K562 (cell line): ENCODE measurements around the gene EHBP1L1. TPM values are rescaled to one million over a fixed set of nuclear protein-coding genes. Genes with fewer than 3 reads are reported as not detected.

Experiments used
- COPS2 ChIP-seq: fragments of 450-650 bp; conservative IDR thresholded peaks from 2 replicates; pipeline ENCODE4 v1.6.1; 2016; ENCODE audit warnings: mild to moderate bottlenecking, moderate library complexity
- ELF2 ChIP-seq: fragments of 250-450 bp; sonication (Bioruptor Pico); IDR thresholded peaks from 2 replicates; pipeline ENCODE4 v1.5.0; 2021; ENCODE audit warnings: mild to moderate bottlenecking
- MAFK ChIP-seq: IDR thresholded peaks from 2 replicates; pipeline ENCODE4 v1.6.1; 2011; ENCODE audit warnings: low read length, improper control_type of control experiment
- MBD2 ChIP-seq: sonication (generic); IDR thresholded peaks from 2 replicates; pipeline ENCODE4 v1.6.1; 2016; ENCODE audit warnings: low read depth, borderline replicate concordance
- MECOM ChIP-seq: fragments of 250-450 bp; sonication (Bioruptor Pico); IDR thresholded peaks from 2 replicates; pipeline ENCODE4 v1.8.0; 2022; ENCODE audit warnings: inconsistent platforms
- PHF8 ChIP-seq: fragments of 200-600 bp; sonication (generic); IDR thresholded peaks from 2 replicates; pipeline ENCODE4 v1.6.1; 2012; ENCODE audit warnings: mixed run types, mild to moderate bottlenecking, inconsistent platforms, low read length, moderate library complexity, borderline replicate concordance
- POLR2H ChIP-seq: IDR thresholded peaks from 2 replicates; pipeline ENCODE4 v1.6.1; 2016; ENCODE audit warnings: missing genetic modification characterization, low read depth, mild to moderate bottlenecking, control low read depth, missing compliant biosample characterization, moderate library complexity
- TGIF2 ChIP-seq: sonication (generic); formaldehyde crosslinking; IDR thresholded peaks from 2 replicates; pipeline ENCODE4 v1.8.1; 2022; ENCODE audit warnings: mild to moderate bottlenecking, missing genetic modification reagents, moderate library complexity
- TOE1 ChIP-seq, 2 experiments: fragments of 450-650 bp in 1 of 2; sonication (generic) in 1 of 2; formaldehyde crosslinking in 1 of 2; IDR thresholded peaks; 2 replicates each; pipeline versions ENCODE4 v1.7.1 to v1.8.0; 2016 to 2022; ENCODE audit warnings: borderline replicate concordance in 2 of 2, mild to moderate bottlenecking in 2 of 2, antibody characterized with exemption in 1 of 2, inconsistent platforms in 1 of 2, low read depth in 1 of 2, missing genetic modification reagents in 1 of 2, moderate library complexity in 1 of 2
- U2AF1 ChIP-seq: fragments of 200-400 bp; formaldehyde crosslinking; optimal IDR thresholded peaks from 2 replicates; pipeline ENCODE3; 2017; ENCODE audit warnings: mild to moderate bottlenecking, low read depth, low read length, moderate library complexity
- ZNF239 ChIP-seq: fragments of 250-450 bp; sonication (Bioruptor Pico); IDR thresholded peaks from 2 replicates; pipeline ENCODE4 v1.4.0; 2020; ENCODE audit warnings: mild to moderate bottlenecking
- ZSCAN32 ChIP-seq: fragments of 450-650 bp; formaldehyde crosslinking; IDR thresholded peaks from 2 replicates; pipeline ENCODE4 v1.4.0; 2020; ENCODE audit warnings: mild to moderate bottlenecking, moderate library complexity
- polyA plus RNA-seq, 8 experiments: library from polyadenylated mRNA; depleted of rRNA in 4 of 8; stranded (reverse) in 5 of 8; unstranded in 3 of 8; fragments of >200 nt; fragmentation: Nextera tagmentation in 2 of 8; fragmentation: Illumina TruSeq in 1 of 8; extraction: Ambion mirVana in 2 of 8; extraction: Trizol in 1 of 8; gene quantifications; 2 replicates each; pipeline versions ENCODE4 v1.2.1 to v1.2.3, GENCODE V29; 2011 to 2014; ENCODE audit warnings: inconsistent platforms in 1 of 8, missing spikeins in 1 of 8
- total RNA-seq, 7 experiments: library from RNA; depleted of rRNA in 6 of 7; stranded (reverse); fragments of >200 nt in 6 of 7; fragmentation: Illumina TruSeq in 2 of 7; extraction: Trizol in 2 of 7; gene quantifications; 2 replicates each; pipeline versions ENCODE4 v1.2.1 to v1.2.3, GENCODE V29; 2011 to 2021; ENCODE audit warnings: low replicate concordance in 1 of 7
- TF ChIP-seq, protein P1 (sequence below), 3 experiments: fragments of 200-800 bp in 1 of 3; fragments of 250-450 bp in 1 of 3; fragments of 450-650 bp in 1 of 3; sonication (Bioruptor Pico) in 1 of 3; sonication (Bioruptor generic) in 1 of 3; formaldehyde crosslinking in 1 of 3; IDR thresholded peaks; 2 replicates each; pipeline versions ENCODE4 v1.6.1 to v1.8.0; 2016 to 2022; ENCODE audit warnings: mild to moderate bottlenecking in 2 of 3, missing genetic modification characterization in 2 of 3, missing compliant biosample characterization in 1 of 3, moderate library complexity in 1 of 3
- TF ChIP-seq, protein P2 (sequence below): fragments of 250-450 bp; sonication (Bioruptor Pico); IDR thresholded peaks from 2 replicates; pipeline ENCODE4 v1.8.0; 2021; ENCODE audit warnings: mild to moderate bottlenecking, moderate library complexity
- TF ChIP-seq, protein P3 (sequence below): fragments of 250-450 bp; sonication (Bioruptor Pico); IDR thresholded peaks from 2 replicates; pipeline ENCODE4 v1.8.0; 2021; ENCODE audit warnings: moderate library complexity, mild to moderate bottlenecking, inconsistent platforms
- TF ChIP-seq, protein P4 (sequence below): sonication (generic); formaldehyde crosslinking; IDR thresholded peaks from 2 replicates; pipeline ENCODE4 v1.8.1; 2023; ENCODE audit warnings: mild to moderate bottlenecking, missing genetic modification reagents
- TF ChIP-seq, protein P5 (sequence below): sonication (generic); formaldehyde crosslinking; IDR thresholded peaks from 2 replicates; pipeline ENCODE4 v1.8.0; 2022; ENCODE audit warnings: mild to moderate bottlenecking, missing genetic modification reagents

Gene EHBP1L1
- total and polyA plus RNA-seq, 9 of the 15 experiments (the other 6 are each of a cell fraction or from before 2014, with no cell fraction given), result 0.03 to 87.1 (median 26.3) TPM

DNA sequence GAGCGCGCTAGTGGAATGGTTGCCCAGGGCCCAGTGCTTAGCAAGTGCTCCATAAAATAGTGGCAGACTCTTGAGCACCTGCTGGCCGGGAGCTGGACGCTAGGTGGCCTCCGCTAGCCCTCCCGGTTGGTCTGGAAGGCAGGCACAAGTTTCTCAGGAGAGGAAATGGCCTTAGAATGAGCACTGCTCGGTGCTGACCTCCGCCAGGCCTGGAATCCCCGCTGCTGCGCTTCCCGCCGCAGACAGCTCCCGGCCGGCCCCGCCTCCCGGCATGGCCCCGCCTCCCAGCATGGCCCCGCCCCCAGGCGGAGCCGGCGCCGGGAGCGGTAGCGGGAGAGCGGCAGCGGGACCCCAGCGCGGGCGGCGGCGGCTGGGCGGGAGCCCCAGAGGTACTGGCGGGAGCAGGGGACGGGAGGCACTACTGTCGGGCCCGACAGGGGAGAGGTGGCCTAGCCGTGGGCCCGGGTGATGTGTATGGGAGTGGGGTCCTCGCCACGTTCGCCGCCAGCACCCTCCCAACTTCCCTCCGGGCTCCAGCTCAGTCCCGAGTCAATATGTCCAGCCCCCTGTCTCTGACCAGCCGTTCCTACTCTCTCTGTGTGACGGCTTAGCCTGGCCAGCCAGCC is 62.1 kb downstream of the EHBP1L1 start, which contains the start of gene SIPA1 (continued):
- TF ChIP-seq, protein P1, sequence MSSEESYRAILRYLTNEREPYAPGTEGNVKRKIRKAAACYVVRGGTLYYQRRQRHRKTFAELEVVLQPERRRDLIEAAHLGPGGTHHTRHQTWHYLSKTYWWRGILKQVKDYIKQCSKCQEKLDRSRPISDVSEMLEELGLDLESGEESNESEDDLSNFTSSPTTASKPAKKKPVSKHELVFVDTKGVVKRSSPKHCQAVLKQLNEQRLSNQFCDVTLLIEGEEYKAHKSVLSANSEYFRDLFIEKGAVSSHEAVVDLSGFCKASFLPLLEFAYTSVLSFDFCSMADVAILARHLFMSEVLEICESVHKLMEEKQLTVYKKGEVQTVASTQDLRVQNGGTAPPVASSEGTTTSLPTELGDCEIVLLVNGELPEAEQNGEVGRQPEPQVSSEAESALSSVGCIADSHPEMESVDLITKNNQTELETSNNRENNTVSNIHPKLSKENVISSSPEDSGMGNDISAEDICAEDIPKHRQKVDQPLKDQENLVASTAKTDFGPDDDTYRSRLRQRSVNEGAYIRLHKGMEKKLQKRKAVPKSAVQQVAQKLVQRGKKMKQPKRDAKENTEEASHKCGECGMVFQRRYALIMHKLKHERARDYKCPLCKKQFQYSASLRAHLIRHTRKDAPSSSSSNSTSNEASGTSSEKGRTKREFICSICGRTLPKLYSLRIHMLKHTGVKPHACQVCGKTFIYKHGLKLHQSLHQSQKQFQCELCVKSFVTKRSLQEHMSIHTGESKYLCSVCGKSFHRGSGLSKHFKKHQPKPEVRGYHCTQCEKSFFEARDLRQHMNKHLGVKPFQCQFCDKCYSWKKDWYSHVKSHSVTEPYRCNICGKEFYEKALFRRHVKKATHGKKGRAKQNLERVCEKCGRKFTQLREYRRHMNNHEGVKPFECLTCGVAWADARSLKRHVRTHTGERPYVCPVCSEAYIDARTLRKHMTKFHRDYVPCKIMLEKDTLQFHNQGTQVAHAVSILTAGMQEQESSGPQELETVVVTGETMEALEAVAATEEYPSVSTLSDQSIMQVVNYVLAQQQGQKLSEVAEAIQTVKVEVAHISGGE (CRISPR knock-in tag; IDR thresholded peaks at IDR 0.05), result no peak; a peak in 1 of 6 replicates
- no peak for TF ChIP-seq TGIF2 (CRISPR knock-in tag)
- peak; percentile 35; the same call in 1 of the 2 replicates for TF ChIP-seq ZSCAN32 (CRISPR knock-in tag)
- no peak for TF ChIP-seq U2AF1
- TF ChIP-seq ELF2 (CRISPR knock-in tag), result 0 out of 2 replicates have a peak, but pooled peaks have one; percentile 3
- TF ChIP-seq MAFK, result no peak
- TF ChIP-seq, protein P2, sequence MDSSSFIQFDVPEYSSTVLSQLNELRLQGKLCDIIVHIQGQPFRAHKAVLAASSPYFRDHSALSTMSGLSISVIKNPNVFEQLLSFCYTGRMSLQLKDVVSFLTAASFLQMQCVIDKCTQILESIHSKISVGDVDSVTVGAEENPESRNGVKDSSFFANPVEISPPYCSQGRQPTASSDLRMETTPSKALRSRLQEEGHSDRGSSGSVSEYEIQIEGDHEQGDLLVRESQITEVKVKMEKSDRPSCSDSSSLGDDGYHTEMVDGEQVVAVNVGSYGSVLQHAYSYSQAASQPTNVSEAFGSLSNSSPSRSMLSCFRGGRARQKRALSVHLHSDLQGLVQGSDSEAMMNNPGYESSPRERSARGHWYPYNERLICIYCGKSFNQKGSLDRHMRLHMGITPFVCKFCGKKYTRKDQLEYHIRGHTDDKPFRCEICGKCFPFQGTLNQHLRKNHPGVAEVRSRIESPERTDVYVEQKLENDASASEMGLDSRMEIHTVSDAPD (CRISPR knock-in tag), result peak; percentile 40; the same call in 1 of the 2 replicates
- TF ChIP-seq ZNF239, result no peak
- TF ChIP-seq MECOM (CRISPR knock-in tag), result no peak
- 0 out of 2 replicates have a peak, but pooled peaks have one; percentile 12 for TF ChIP-seq MBD2
- TF ChIP-seq TOE1 (IDR thresholded peaks at IDR 0.05; ENCODE audit: borderline replicate concordance), result no peak
- no peak for TF ChIP-seq TOE1 (CRISPR knock-in tag; IDR thresholded peaks at IDR 0.05; ENCODE audit: borderline replicate concordance, low read depth)
- TF ChIP-seq, protein P3, sequence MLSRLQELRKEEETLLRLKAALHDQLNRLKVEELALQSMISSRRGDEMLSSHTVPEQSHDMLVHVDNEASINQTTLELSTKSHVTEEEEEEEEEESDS (CRISPR knock-in tag), result no peak
- no peak for TF ChIP-seq COPS2
- TF ChIP-seq POLR2H, result peak; percentile 57
- TF ChIP-seq PHF8, result peak; percentile 76; the same call in 1 of the 2 replicates
- TF ChIP-seq, protein P4, sequence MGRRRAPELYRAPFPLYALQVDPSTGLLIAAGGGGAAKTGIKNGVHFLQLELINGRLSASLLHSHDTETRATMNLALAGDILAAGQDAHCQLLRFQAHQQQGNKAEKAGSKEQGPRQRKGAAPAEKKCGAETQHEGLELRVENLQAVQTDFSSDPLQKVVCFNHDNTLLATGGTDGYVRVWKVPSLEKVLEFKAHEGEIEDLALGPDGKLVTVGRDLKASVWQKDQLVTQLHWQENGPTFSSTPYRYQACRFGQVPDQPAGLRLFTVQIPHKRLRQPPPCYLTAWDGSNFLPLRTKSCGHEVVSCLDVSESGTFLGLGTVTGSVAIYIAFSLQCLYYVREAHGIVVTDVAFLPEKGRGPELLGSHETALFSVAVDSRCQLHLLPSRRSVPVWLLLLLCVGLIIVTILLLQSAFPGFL, result no peak
- TF ChIP-seq, protein P5, sequence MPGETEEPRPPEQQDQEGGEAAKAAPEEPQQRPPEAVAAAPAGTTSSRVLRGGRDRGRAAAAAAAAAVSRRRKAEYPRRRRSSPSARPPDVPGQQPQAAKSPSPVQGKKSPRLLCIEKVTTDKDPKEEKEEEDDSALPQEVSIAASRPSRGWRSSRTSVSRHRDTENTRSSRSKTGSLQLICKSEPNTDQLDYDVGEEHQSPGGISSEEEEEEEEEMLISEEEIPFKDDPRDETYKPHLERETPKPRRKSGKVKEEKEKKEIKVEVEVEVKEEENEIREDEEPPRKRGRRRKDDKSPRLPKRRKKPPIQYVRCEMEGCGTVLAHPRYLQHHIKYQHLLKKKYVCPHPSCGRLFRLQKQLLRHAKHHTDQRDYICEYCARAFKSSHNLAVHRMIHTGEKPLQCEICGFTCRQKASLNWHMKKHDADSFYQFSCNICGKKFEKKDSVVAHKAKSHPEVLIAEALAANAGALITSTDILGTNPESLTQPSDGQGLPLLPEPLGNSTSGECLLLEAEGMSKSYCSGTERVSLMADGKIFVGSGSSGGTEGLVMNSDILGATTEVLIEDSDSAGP (CRISPR knock-in tag), result no peak
